ENCODE measurements around the gene KRT12.

DNA sequence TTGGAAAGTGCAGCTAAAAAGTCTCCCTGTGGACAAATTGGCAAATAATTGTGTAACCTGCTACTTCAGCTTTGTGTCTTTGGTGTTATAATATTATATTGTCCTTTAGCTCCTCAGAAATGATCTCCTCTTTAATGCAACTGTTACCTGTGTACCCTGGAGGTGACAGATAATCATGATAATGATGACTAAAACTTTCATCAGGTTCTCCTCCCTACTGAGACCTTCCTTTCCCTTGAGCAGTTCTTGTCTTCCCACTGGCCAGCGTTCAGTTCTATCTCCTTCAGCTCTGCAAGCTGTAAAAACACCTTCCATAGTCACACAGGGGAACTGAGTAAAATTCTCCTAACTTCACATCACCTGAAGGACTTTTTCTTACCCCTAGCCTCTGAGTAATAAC, 14.7 kb downstream of the KRT12 start:
- TF ChIP-seq, protein P1, sequence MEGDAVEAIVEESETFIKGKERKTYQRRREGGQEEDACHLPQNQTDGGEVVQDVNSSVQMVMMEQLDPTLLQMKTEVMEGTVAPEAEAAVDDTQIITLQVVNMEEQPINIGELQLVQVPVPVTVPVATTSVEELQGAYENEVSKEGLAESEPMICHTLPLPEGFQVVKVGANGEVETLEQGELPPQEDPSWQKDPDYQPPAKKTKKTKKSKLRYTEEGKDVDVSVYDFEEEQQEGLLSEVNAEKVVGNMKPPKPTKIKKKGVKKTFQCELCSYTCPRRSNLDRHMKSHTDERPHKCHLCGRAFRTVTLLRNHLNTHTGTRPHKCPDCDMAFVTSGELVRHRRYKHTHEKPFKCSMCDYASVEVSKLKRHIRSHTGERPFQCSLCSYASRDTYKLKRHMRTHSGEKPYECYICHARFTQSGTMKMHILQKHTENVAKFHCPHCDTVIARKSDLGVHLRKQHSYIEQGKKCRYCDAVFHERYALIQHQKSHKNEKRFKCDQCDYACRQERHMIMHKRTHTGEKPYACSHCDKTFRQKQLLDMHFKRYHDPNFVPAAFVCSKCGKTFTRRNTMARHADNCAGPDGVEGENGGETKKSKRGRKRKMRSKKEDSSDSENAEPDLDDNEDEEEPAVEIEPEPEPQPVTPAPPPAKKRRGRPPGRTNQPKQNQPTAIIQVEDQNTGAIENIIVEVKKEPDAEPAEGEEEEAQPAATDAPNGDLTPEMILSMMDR (IDR thresholded peaks at IDR 0.05), result no peak
- TF ChIP-seq, protein P2, sequence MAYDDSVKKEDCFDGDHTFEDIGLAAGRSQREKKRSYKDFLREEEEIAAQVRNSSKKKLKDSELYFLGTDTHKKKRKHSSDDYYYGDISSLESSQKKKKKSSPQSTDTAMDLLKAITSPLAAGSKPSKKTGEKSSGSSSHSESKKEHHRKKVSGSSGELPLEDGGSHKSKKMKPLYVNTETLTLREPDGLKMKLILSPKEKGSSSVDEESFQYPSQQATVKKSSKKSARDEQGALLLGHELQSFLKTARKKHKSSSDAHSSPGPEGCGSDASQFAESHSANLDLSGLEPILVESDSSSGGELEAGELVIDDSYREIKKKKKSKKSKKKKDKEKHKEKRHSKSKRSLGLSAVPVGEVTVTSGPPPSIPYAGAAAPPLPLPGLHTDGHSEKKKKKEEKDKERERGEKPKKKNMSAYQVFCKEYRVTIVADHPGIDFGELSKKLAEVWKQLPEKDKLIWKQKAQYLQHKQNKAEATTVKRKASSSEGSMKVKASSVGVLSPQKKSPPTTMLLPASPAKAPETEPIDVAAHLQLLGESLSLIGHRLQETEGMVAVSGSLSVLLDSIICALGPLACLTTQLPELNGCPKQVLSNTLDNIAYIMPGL (CRISPR knock-in tag; IDR thresholded peaks at IDR 0.05; ENCODE audit: borderline replicate concordance), result no peak
